Tibial nerve (tissue), 4 donors: ENCODE measurements around the gene DGKH. TPM values are rescaled to one million over a fixed set of nuclear protein-coding genes. Genes with fewer than 3 reads are reported as not detected.
"Not testable (repeated sequence)": the region's sequence is repeated elsewhere in the genome, so short reads cannot be mapped to it uniquely, and the experiment has no call there.

ENCODE experiments used
- DNase-seq, 2 donors: peaks; one replicate each; pipeline ENCODE4 v3.0.0-alpha.2; 2019; ENCODE audit warnings: low spot score in 2 of 2
- H3K27ac ChIP-seq, 4 donors: fragments of 200-600 bp; sonication (generic) in 3 of 4; one replicate each; pipeline ENCODE4 v1.5.1; 2017 to 2019; ENCODE audit warnings: mild to moderate bottlenecking in 1 of 4
- H3K27me3 ChIP-seq, 2 donors: fragments of 200-600 bp; sonication (generic) in 1 of 2; one replicate each; pipeline versions ENCODE4 v1.5.1 to v1.6.0; 2017 to 2019
- H3K36me3 ChIP-seq, 3 donors: fragments of 200-600 bp; sonication (generic); one replicate each; pipeline ENCODE4 v1.5.1; 2018 to 2019
- H3K4me1 ChIP-seq, 4 donors: fragments of 200-600 bp; sonication (generic) in 3 of 4; one replicate each; pipeline ENCODE4 v1.5.1; 2017 to 2019
- H3K4me3 ChIP-seq, 4 donors: fragments of 200-600 bp; sonication (generic) in 3 of 4; one replicate each; pipeline ENCODE4 v1.5.1; 2017 to 2019; ENCODE audit warnings: mild to moderate bottlenecking in 1 of 4, moderate library complexity in 1 of 4
- H3K9me3 ChIP-seq, 4 donors: fragments of 200-600 bp; sonication (generic) in 3 of 4; one replicate each; pipeline ENCODE4 v1.5.1; 2017 to 2019
- CTCF ChIP-seq, 5 experiments: fragments of 200-600 bp in 3 of 5; fragments of 450-650 bp in 2 of 5; sonication (generic) in 3 of 5; IDR thresholded peaks; one replicate each; pipeline ENCODE4 v1.5.1; 2016 to 2019; ENCODE audit warnings: antibody characterized with exemption in 5 of 5, mild to moderate bottlenecking in 3 of 5, moderate library complexity in 2 of 5
- EP300 ChIP-seq, 2 donors: sonication (generic); formaldehyde crosslinking; IDR thresholded peaks; one replicate each; pipeline ENCODE4 v1.6.1; 2017; ENCODE audit warnings: antibody characterized with exemption in 2 of 2, mild to moderate bottlenecking in 1 of 2
- POLR2A ChIP-seq, 2 donors: fragments of 450-650 bp; IDR thresholded peaks; one replicate each; pipeline ENCODE4 v1.6.1; 2017; ENCODE audit warnings: antibody characterized with exemption in 2 of 2, mild to moderate bottlenecking in 2 of 2, moderate library complexity in 2 of 2
- WGBS, 2 donors: methylation state at CpG; one replicate each; pipeline ENCODE4 v1.1.5; 2018; 5-methylcytosine and 5-hydroxymethylcytosine counted together
- total RNA-seq, 4 donors: library from RNA; depleted of rRNA; stranded (reverse); fragments of >200 nt; gene quantifications; one replicate each; pipeline ENCODE4 v1.1.0, GENCODE V29; 2016

The DGKH gene
- total RNA-seq, 4 donors from 2014 or later: 9.6 to 14.5 (median 12.3) TPM

DNA sequence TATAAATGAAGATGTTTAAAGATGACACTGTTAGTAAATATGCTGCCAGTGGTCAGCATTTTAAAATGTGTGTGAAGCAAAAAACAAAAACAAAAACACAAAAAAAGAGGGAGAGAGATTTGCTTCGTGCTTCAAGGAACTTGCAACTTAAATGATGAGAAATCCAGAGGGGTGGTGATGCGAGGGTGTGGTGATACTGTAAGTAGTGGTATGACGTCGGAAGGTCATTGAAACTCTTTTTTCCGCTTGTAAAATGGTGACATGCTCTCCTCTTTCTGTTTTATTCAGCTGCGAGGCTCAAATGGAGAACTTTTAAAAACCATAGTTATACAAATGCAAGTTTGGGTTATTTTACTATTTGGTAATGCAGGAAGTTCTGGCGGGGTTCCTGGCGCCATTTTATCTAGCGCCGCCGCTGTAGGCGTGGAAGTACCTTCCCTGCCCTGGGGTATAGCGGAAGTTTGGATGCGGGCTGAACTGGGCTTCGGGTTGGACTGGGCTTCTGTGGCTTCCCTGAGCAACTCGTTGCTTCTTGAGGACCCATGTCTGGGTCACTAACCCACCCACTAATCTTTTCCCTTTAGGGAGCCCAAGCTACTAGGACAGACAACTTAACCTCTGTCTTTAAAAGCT lies 34.8 kb downstream of the DGKH start:
- Histone ChIP-seq H3K4me1 (no peaks in the 10 kb centered on the region), H3K27ac (no peak overlapping the region), H3K36me3 (peaks cover 0 to 5% (median 0%) of the 10 kb centered on the region in 3 donors), H3K4me3 (no peak overlapping the region), H3K9me3 (peaks cover 0 to 4% (median 0%) of the 10 kb centered on the region in 4 donors), H3K27me3 (no peaks in the 10 kb centered on the region)
- WGBS, 2 donors: 93 to 96% methylated on average over 16 of the region's 16 CpGs
- TF ChIP-seq POLR2A (IDR thresholded peaks at IDR 0.05): no peak
- TF ChIP-seq EP300 (IDR thresholded peaks at IDR 0.05): no peak
- no peak for TF ChIP-seq CTCF (IDR thresholded peaks at IDR 0.05)
- no peak for DNase-seq

DNA sequence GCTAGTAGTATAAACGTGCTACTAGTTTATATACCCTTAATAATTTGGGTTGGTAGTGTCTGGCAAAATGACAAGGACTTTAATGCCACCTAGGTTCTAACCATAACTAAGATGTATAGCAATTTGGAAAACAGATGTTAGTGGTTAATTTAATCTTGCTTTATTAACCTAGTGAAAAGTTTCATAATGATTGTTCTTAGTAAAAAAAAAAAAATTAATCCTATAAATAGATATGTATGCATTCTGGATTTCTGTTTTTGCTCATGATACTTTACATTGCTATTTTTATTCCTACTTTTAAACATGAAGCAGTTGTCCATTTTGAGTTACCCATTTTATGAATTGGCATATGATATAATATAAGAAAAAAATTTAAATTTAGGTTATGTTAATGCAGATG lies 36.3 kb downstream of the DGKH start:
- TF ChIP-seq POLR2A (IDR thresholded peaks at IDR 0.05) (no peak), CTCF (IDR thresholded peaks at IDR 0.05) (no peak), EP300 (IDR thresholded peaks at IDR 0.05) (no peak)
- 82 to 83% methylated on average over 1 of the region's 1 CpG for WGBS, 2 donors
- no peak for DNase-seq
- H3K4me3 ChIP-seq: no peak overlapping the region
- peaks cover 0 to 4% (median 0%) of the 10 kb centered on the region in 4 donors for H3K9me3 ChIP-seq
- H3K27me3 ChIP-seq: no peaks in the 10 kb centered on the region
- no peak overlapping the region for H3K27ac ChIP-seq
- H3K36me3 ChIP-seq: peaks cover 0 to 5% (median 0%) of the 10 kb centered on the region in 3 donors
- no peaks in the 10 kb centered on the region for H3K4me1 ChIP-seq

DNA sequence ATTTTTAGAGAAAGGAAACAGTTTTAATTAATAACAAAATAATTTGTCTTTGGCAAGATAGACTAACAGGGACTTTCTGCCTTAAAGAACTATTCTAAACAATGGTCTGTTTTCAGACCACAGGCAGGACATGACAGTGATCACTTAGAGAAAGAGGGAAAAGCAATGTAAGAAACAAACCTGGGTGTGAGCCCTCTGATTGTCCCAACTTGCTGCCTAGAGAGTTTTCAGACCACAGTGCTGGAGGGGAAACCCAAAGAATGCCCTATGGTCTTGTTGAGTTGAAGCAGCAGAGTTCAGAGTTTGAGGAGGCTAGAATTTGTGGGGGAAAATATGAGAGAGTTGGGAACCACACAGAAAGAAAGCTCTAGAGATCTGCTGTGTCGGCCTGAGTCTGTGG lies 38.1 kb downstream of the DGKH start:
- Histone ChIP-seq H3K4me1 (no peaks in the 10 kb centered on the region), H3K36me3 (peaks cover 0 to 6% (median 0%) of the 10 kb centered on the region in 3 donors), H3K27me3 (no peaks in the 10 kb centered on the region), H3K9me3 (peaks cover 0 to 4% (median 0%) of the 10 kb centered on the region in 4 donors), H3K4me3 (no peak overlapping the region), H3K27ac (no peak overlapping the region)
- no peak for TF ChIP-seq EP300 (IDR thresholded peaks at IDR 0.05)
- no peak for TF ChIP-seq CTCF (IDR thresholded peaks at IDR 0.05)
- no peak for TF ChIP-seq POLR2A (IDR thresholded peaks at IDR 0.05)
- DNase-seq: no peak
- WGBS, 2 donors: 85 to 100% methylated on average over 1 of the region's 1 CpG

DNA sequence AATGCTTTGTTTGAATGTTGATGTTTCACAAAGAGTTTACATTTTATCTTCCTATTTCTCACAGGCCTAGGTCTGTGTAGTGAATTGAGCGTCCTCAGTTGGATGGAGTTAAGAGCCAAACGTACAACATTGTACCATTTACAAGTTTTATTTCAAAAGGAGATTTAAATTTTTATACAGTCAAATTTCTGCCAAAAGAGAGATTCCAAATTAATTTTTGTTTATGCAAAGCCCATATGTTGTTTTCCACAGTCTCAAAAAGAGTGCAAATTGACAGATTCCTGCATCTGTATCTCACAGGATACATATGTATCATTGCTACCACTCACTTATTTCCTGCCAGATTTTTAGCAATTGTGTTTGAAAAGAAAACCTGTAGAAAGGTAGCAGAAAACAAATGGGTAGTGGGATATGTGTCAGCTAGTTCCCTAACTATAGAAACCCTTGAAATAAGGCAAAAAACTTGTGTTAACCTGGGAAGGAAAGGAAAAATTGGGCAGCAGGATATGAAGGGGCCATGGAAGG lies 46.1 kb downstream of the DGKH start:
- no peak for DNase-seq
- Histone ChIP-seq H3K4me1 (no peaks in the 10 kb centered on the region), H3K36me3 (peaks cover 0 to 6% (median 0%) of the 10 kb centered on the region in 3 donors), H3K27me3 (no peaks in the 10 kb centered on the region), H3K27ac (no peak overlapping the region), H3K9me3 (no peaks in the 10 kb centered on the region), H3K4me3 (no peak overlapping the region)
- no peak for TF ChIP-seq POLR2A (IDR thresholded peaks at IDR 0.05)
- TF ChIP-seq EP300 (IDR thresholded peaks at IDR 0.05): no peak
- TF ChIP-seq CTCF (IDR thresholded peaks at IDR 0.05): no peak
- 89 to 91% methylated on average over 2 of the region's 2 CpGs for WGBS, 2 donors

DNA sequence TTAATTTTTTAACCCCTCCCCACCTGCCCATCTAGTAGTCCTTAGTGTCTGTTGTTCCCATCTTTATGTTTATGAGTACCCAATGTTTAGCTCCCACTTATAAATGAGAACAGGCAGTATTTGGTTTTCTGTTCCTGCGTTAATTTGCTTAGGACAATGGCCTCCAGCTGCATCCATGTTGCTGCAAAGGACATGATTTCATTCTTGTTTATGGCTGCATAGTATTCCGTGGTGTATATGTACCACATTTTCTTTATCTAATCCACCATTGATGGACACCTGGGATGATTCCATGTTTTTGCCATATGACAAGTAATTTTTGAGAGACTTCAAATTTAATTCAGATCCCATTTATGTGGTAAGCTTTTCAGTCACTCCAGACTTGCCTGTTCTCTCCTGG lies 47.8 kb downstream of the DGKH start:
- not testable (repeated sequence) for H3K27ac ChIP-seq, H3K9me3 ChIP-seq, H3K4me3 ChIP-seq, H3K36me3 ChIP-seq, H3K4me1 ChIP-seq, DNase-seq, H3K27me3 ChIP-seq
- 98 to 100% methylated on average over 2 of the region's 2 CpGs for WGBS, 2 donors
